GM12874 (cell line): ENCODE data around the gene WDR86.

Experiments
- TF ChIP-seq, protein P1 (sequence below): IDR thresholded peaks from 2 replicates; pipeline ENCODE4 v1.5.1; 2011; ENCODE audit warnings: low read depth, mild to moderate bottlenecking, control low read depth, low read length, moderate library complexity; ENCODE audit not compliant: insufficient read depth

The WDR86 gene

GRCh38 chr7:151352512-151352911 lies 57.3 kb downstream of the WDR86 start:
- TF ChIP-seq, protein P1, sequence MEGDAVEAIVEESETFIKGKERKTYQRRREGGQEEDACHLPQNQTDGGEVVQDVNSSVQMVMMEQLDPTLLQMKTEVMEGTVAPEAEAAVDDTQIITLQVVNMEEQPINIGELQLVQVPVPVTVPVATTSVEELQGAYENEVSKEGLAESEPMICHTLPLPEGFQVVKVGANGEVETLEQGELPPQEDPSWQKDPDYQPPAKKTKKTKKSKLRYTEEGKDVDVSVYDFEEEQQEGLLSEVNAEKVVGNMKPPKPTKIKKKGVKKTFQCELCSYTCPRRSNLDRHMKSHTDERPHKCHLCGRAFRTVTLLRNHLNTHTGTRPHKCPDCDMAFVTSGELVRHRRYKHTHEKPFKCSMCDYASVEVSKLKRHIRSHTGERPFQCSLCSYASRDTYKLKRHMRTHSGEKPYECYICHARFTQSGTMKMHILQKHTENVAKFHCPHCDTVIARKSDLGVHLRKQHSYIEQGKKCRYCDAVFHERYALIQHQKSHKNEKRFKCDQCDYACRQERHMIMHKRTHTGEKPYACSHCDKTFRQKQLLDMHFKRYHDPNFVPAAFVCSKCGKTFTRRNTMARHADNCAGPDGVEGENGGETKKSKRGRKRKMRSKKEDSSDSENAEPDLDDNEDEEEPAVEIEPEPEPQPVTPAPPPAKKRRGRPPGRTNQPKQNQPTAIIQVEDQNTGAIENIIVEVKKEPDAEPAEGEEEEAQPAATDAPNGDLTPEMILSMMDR = no peak

DNA sequence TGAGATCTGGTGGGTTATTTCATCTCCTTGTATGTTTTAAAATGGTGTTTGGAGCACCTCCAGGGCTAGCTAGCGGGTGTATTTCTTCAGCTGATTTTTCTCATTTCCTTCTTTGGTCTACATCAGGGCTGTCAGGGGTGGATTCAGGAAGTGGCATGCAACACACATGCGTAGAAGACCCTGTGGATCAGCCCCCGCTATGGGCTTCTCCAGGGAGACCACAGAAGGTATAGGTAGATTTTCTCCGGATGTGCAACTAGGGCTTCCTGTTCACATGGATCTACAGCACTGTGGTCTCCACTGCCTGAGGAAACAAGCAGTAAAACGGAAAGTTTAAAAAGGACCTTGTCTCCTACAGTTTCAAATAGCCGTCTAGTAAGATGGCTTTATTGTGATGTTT lies 57.9 kb downstream of the WDR86 start:
- TF ChIP-seq, protein P1 = no peak

DNA sequence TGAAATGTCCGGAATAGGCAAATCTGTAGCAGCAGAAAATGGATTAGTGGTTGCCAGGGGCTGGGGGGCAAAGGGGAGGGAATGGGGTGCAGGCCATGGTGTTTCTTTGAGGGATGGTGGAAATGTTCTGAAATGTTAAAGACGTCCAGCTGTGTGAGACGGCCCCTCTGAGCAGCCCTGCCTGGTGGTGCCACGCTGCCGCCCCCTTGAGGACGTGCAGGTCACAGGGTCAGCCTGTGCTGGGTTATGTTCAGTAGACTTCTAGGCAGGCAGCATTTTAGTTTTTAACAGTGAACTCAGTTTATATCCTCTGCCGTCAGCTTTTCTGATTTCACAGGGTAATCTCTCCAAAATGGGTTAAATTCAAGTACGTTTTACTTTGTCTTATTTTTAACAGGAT lies 58.8 kb downstream of the WDR86 start:
- TF ChIP-seq, protein P1 = peak; percentile 70

GRCh38 chr7:151349507-151349853 lies 60.4 kb downstream of the WDR86 start:
- TF ChIP-seq, protein P1 = no peak

DNA sequence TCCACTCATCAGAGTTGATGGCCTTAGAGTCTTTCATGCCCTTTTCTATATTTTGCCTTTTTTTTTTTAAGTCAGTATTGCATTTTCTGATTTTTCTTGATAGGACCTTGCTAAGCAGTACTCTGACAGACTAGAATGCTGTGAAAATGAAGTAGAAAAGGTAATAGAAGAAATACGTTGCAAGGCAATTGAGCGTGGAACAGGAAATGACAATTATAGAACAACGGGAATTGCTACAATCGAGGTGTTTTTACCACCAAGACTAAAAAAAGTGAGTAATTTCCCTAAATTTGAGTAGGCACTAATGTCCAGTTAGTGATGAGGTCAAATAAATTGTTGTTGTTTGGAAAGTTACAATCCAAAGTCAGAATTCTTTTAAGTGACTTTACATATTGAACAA lies 60.9 kb downstream of the WDR86 start:
- TF ChIP-seq, protein P1 = no peak

DNA sequence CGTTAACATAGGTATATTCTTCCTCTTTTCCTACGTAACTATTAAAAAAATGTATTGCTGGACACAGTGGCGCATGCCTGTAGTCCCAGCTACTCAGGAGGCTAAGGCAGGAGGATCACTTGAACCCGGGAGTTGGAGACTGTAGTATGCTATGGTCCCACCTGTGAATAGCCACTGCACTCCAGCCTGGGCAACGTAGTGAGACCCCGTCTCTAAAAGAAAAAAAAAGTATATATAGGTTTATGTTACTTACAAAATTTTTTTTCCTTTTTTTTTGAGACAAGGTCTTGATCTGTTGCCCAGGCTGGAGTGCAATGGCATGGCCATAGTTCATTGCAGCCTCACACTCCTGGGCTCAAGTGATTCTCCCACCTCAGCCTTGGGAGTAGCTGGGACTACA lies 62.6 kb downstream of the WDR86 start:
- TF ChIP-seq, protein P1 = no peak

DNA sequence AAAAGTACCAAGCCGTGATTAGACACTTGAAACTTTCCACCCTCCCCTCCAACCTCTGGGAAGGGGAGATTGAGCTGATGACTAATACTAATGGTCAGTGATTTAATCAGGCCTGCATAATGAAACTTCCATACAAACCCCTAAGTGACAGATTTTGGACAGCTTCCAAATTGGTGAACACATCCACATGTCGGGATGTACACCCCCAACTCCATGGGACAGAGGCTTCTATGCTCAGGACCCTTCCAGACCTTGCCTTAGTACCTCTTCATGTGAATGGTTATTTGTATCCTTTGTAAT lies 63.4 kb downstream of the WDR86 start:
- TF ChIP-seq, protein P1 = no peak
